Erythroblast (primary cell): ENCODE data around the gene XRCC4.

Experiments
- GATA1 ChIP-seq: IDR thresholded peaks from 2 replicates; pipeline ENCODE4 v1.6.1; 2011; ENCODE audit warnings: low read depth, mild to moderate bottlenecking, control low read depth, low read length, moderate library complexity
- POLR2A ChIP-seq: IDR thresholded peaks from 2 replicates; pipeline ENCODE4 v1.6.1; 2011; ENCODE audit warnings: mild to moderate bottlenecking, low read length

GRCh38 chr5:83281176-83281575 is 203.8 kb downstream of the XRCC4 start:
- TF ChIP-seq POLR2A = no peak
- no peak for TF ChIP-seq GATA1
